Hippocampal formation (tissue), 2 donors: ENCODE measurements around the gene RPL7A.
A peak's percentile ranks its signal among the peaks of the same experiment; 100 is the strongest.

Experiments used
- DNase-seq, 2 donors: peaks; one replicate each; lab custom pipeline; 2025; lab: John Stamatoyannopoulos, UW

The RPL7A gene

DNA sequence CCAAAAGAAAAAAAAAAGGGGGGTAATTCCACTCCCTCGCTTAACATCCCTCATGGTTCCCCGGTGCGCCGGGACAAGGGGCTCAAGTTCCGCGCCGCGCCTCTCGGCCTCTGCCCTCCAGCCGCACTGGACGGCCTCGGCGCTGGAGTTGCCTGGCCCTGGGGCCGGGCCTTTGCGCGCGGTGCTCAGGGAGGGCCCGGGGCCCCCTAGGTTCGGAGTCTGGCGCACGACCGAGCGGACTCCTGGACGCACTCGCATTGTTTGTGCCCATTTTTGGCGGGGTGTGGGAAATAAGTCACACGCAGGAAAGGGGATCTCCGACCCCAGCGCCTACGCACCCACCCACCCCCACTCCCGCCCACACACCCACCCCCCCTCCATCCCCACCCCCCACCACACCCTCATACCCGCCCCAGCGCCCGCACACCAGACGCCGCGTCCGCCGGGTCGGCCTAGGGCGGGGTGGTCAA, 468 bp upstream of the RPL7A start:
- DNase-seq, result no peak

DNA sequence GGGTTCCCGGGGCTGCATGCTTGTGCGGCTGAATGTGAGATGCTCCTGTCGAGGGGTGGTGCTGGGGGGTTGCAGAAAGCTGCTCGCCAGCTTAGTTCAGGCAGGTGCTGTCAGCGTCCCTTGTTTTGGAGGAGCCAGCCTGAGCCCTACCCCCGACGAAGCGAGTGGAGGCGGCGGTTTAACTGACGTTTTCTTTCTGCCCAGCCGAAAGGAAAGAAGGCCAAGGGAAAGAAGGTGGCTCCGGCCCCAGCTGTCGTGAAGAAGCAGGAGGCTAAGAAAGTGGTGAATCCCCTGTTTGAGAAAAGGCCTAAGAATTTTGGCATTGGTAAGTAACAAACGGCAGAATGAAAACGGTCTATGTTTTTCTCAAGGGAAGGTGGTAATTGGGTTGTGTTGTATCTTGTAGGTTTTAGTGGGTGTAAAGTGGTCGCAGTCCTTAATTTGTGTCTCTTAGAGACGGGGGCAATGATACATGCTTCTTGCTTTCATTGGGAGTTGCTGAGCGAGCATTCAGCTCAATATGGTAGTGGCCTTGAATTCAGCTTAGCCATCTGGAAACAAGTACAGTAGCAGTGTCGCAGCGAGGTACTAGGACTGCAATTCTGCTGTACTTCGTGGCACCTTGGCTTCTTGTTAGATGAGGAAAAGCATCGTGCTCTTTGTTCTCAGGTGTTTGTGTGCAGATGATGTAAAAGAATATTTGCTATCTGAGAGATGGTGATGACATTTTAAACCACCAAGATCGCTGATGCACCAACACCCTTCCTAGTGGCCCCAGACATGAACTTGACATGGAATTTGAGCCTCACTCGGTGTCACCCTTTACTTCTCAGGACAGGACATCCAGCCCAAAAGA, 928 bp downstream of the RPL7A start:
- DNase-seq, result no peak

DNA sequence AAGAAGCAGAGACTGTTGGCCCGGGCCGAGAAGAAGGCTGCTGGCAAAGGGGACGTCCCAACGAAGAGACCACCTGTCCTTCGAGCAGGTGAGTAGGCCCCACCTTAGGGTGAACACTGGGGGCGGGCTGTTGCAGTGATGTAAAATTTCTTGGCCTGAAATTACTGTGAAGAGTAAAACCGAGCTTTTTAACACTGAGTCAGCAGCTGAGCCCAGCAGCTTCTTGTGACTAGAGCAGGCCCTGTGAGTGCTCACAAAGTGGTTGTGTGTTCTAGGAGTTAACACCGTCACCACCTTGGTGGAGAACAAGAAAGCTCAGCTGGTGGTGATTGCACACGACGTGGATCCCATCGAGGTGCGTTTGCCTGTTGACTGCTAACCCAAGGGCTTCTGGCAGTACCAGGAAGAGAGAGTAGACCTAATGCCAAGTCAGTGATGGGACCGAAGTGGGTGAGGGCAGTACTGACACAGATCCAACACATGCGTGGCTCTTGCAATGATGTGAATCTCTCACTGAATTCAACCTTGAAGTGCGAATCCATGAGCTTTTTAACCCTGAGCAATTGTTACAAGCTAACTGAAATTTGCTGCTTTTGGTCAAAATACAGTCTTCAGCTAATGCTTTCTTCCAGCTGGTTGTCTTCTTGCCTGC, 2.1 kb downstream of the RPL7A start:
- no peak for DNase-seq

DNA sequence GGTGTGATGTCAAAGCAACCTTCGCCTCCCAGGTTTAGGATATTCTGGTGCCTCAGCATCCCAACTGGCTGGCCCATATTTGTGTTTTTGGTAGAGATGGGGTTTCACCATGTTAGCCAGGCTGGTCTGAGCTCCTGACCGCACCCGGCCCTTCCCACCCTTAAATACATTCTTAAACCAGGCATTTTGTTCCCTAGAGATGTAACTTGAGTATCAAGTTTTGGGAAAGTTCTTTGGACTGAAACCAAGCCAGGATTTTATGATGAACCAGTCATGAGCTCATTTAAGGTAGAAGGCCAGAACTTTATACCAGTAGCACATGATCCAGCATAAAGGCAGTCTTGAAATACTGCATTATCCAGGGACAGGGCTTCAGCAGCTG, 3.5 kb downstream of the RPL7A start:
- no peak for DNase-seq

DNA sequence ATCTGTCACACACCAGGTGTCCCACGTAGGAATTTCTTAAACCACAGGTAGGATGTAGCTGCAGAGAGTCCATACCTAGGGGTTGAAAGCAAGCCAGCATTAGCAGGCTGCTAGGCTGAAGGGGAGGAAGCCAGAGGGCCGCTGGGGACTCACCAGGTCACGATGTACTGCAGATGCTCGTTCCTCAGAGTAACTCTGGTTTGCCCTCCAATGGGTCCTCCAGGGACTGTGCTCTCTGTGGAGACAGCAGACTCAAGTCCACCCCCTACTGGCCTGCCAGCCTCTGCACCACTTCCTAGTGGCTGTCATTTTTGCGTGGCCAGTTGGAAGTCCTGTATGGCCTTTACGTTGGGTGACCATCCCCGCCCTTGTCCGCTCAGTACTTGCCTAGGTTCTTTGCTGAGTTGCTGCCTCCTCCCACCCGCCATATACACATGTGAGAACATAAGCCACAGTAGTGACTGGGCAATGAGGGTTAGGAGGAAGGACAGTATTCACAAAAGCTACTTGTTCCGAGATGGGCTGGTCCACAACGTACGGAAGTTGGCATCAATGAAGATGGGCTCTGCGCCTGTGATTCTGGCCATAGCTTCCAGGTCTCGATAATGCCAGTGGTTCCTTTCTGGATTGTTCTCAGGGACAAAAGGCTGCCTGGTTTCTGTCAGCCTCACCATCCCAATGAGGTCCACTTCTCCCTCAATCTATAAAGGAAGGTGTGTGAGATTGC, 4.1 kb downstream of the RPL7A start:
- no peak for DNase-seq

DNA sequence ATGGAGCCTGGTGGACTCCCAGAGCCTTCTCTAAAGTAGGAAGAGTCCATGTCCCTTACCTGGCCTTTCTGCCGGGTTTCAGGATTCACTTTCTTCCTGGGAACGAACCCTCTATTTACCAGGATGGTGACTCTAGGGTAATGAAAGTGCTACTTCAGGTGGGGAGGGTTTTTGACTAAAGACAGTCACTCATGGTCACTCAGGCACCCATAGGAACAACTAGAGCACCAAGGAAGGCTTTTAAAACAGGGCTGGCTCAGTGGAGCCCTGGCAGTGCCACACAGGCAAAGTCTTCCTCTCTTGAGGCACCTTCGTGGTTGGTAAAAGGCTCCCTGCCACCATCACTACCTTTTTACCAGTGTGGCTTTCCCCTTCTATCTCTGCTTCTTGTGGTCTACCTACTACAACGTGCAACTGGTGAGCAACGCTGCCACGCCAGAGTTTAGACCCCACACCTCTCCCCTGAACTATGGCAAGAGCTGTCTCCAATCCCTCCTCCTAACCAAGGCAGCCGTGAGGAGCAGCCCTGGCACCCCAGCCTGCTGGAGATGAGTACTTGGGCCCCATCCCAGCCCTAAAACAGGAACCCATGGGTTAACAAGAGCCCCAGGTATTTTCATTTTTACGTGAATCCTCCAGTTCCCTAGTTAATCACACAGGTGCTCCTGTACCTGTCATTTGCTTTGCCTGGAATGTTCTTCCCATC, 4.8 kb downstream of the RPL7A start:
- DNase-seq, result no peak

DNA sequence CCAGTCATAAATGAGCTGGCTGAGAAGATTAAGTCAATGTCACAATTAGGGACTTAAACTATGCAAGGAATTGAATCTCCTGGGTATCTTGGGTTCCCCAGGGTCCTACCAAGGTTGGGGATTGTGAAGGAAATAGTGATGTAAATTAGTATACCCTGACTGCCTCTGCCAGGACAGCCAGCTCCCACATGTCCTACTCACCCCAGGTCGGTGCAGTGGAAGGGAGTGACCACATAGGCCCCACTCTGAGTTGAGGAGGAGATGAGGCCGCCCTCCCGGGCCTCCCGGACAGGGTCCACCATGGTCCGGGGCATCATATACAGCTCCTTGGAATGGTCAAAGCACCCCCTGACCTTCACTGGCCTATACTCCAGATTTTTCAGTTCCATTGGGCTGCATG, 5.5 kb downstream of the RPL7A start:
- DNase-seq, result no peak

DNA sequence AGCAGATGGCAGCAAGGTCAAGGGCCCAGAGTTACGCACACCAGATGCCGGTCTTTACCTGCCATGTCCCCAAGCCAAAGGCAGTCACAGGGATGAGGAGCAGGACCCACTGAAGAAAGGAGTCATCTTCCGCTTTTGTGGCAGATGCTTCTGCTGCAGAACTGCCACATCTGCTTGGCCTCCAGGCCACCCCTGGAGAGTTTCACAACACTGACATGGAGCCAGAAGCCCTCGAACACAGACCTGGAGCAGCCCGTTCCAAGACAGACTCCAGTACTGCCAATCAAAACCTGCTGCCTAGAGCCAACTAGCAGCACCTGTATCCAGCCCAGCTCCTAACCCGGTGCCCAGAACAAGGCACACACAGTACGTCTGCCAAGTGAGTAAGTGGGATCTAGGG, 6.7 kb downstream of the RPL7A start:
- DNase-seq, result no peak

DNA sequence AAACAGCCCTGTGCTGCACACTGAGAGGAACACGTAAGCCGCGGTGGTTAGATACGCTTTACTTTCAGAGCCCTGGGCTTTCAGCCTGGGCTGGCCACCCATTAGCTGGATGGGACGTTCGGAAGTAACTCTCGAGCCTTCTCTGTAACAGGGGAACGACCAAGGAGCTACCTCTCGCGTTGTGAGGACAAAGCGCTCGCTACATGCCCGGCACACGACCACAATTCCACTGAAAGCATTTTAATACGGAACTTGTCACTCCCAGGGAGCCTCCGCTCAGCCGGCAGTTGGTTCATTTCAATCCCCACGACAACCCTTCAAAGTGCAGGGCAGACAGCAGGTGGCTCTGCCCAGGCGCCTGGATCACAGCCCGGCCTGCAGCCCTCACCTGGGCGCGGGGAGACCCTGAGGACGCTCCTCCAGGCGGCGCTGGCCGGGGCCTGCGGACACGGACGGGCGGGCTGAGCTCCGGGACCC, 7.9 kb downstream of the RPL7A start:
- no peak for DNase-seq

DNA sequence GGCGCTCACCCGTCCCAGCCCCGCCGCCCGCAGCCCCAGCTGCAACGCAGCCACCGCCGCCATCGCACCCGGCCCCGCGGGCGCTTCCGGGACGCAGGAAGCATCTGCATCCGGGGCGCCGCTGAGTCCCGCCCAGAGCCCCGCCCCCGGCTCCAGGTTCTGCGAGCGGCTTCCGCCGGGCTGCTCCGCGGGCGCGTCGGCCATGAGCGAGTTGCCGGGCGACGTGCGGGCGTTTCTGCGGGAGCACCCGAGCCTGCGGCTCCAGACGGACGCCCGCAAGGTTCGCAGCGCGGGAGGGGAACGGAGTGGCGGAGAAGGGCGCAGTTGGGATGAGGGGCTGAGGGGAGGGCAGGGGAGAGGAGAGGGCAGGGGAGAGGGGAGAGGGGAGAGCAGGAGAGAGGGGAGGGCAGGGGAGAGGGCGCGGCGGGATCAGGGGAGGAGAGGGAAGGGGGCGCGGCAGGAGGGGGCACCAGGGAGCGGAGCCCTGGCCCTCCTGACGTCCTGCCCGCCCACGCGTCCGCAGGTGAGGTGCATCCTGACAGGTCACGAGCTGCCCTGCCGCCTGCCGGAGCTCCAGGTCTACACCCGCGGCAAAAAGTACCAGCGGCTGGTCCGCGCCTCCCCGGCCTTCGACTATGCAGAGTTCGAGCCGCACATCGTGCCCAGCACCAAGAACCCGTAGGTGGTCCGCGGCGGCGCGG, 8.5 kb downstream of the RPL7A start, which contains the start of the genes SURF1 and SURF2:
SURF1 (minus strand) TSS at position 97 of the 701 bp plus-strand sequence; CDS start at position 63, 34 bp downstream.
SURF2 (plus strand) TSS at position 160 of the 701 bp plus-strand sequence; CDS start at position 203, 43 bp downstream.
- peak; percentile 58 to 62 for DNase-seq

DNA sequence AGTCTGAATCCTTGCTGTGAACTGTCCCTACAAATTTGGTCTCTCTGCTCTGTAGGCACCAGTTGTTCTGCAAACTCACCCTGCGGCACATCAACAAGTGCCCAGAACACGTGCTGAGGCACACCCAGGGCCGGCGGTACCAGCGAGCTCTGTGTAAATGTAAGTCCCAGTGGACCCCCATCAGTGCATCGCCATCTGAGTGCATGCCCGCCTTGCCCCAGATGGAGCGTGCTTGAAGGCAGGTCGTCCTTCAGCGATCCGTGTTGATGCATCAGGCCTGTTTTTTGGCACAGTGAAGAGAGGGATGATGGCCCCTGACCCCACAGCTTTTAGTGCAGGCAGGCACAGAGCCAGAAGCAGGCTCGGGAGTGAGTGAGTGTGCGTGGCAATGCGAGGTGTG, 9.6 kb downstream of the RPL7A start:
- no peak for DNase-seq

DNA sequence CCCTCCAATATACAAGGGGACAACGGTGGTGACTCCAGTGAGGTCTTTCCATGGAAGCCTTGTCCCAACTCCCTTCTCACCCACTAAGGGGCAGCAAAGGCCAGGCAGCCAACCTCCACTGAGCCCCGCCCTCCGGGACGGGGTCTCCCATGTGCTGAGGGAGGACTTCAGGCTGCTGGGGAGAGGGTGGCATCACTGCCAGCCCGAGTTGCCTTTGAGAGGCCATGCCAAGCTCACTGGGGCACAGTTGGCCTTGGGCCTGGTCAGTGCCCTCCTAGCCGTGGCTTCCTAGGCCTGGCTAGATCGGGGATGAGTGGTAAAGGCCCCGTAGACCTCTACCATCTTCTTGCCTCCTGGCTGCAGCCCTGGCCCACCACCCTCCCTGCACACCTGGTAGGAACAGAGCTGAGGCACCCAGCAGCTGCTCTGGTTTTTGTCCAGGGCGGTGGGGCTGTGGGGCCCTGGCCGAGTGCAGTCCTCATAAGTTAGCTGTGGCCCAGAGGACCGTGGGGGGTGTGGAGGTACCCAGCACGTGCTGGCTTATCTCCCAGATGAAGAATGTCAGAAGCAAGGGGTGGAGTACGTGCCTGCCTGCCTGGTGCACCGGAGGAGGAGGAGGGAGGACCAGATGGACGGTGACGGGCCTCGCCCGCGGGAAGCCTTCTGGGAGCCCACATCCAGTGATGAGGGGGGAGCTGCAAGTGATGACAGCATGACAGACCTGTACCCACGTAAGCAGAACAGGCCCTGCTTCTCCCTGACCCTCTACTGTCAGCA, 11.6 kb downstream of the RPL7A start:
- no peak for DNase-seq

DNA sequence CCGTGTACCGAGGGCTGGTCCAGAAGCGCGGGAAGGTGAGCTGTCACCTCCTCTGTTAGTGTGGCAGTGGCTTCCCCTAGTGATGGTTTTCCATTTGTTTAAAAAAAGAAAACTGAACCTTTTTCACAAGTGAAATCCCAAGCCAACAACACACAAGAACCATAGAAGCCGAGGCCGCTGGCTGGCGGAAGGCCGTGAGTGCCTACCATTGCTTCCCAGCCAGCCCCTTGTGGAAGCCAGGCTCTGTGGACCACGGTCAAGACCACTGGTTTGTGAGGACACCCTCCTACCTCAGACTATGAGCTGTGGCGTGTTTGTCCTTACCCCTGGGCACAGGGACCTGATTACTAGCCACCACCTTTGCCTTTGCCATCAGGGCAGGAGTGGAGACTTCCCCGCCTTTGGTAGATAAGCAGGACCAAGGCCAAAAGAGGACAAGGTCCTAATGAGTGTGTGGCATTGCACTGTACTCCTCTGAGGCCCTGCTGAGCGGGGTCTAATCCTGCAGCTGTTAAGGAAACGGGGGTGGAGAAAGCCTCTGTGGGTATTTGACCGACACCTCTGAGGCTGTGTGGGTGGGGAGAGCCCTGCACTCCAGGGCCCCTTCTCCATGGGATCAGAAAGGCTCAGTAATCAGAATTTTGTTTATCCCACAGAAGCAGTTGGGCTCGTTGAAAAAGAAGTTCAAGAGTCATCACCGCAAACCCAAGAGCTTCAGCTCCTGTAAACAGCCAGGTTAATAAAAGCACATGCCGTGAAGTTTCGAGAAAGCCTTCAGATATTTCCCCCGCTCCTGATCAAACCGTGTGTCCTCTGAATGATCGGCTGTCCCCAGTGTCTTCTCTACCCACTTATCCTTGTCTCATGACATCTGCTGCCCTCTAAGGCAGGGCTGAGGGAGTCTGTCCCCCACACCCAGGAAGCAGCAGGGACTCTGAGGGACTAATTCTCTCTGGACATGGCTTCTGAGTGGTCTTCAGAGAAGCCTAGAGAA, 12.7 kb downstream of the RPL7A start:
- no peak for DNase-seq

DNA sequence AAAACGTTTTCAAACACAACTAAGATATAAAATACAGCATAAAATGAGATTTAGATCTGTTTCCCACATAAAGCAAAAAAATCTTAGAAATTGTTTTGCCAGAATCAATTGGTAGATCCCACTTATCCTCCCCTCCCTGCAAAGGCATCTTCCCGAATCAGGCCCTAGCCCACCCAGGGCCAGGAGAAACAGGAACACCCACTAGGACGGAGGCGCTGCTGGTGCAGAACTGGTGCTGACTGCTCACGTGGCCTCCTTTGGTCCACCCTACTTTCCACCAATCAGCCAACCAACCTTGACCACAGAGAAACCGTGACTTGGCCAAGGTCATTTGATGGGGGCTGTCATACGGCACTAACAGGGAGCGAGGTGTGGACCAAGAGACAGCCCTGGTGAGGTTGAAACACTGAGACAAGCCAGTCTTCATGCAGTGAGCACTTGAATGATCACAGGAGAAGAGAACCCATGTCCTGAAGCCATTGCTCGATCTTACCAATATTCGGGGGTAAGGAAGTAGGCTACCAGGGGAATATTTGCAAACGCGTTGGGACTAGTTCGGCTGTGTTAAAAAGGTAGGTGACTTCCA, 13.6 kb downstream of the RPL7A start:
- DNase-seq, result no peak

DNA sequence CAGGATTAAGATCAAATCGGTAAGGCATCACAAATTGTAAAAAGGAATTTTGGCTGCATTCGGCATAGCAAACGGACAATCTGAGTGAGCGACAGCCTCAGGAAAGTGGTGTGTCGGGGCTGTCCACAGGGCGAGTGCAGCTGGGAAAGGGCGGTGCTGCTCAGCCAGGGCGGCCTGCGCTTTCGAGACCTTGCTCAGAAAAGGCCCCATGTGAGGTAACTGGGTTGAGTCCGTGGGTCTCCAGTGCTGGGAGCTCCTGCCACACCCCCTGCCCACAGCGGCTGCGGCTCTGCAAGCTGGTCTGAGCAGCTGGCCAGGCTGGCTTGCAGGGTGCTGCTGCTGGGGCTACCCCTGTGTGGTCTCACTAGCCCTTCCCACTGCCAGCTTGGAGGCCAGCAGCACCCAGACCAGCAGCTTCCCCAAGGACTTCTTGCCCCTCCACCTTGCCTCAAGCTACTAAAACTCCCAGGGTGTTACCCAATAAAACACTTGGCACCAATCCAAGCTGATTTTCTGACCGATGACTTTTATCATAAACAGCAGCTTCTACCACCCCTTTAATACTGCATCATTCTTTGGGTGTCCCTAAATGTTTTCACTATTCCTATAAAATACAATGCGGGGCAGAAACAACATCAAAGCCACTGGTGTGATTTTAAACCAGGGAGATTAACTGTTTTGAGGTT, 14.5 kb downstream of the RPL7A start:
- DNase-seq, result no peak

DNA sequence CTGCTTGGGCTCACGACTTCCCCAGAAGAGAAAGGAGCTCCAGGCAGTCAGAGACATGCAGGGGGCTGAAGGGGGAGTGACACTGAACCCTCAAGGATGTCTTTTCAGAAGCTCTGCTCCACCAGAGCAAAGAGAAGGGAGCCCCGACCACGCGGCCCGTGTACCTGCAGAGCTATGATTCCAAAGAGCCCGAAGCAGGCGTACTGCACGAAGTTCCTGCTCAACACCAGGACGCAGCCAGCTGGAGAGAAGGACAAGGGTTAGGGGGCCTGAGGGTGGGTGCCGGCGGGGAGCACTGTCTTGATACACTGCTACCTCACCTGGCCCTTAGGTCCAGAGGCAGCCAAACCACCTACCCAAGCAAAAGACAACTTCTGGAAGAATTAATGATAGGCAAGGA, 18.4 kb downstream of the RPL7A start:
- no peak for DNase-seq

DNA sequence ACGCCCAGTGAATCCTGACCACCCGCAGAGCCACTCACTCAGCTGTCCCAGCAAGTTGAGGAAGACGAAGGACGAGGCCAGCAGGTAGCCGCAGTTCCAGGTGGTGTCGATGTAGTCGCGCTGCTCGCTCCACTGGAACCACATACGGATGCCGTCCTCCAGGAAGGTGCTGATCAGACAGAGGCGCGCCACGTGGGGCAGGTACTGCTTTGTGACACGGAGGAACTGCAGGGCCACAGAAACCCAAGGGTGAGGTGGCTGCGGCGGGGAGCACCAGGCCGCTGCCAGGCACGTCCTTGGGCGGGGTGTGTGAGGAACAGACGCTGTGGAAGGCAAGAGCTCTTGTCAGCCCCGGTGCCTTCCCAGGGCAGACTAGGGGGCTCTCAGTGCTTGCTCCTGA, 19.2 kb downstream of the RPL7A start:
- no peak for DNase-seq

DNA sequence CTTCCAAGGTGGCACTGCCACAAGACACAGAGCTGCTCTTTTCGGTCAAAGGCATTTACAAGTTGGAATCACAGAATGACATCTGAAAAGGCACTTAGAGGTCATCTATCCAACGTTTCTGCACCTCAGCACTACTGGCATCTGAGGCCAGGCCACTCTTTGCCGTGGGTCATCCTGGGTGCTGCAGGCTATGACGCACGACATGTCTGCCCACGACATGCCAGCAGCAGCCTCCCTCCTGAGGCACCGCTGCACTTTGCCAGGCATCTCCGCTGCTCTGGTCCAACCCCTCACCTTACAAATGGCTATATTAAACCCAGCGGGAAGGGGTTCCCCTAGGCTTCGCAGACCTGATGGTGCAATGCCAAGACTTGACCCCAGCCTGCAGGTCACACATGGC, 19.8 kb downstream of the RPL7A start:
- no peak for DNase-seq
